Uterus (tissue), 4 donors: ENCODE measurements around the gene FADD. TPM values are rescaled to one million over a fixed set of nuclear protein-coding genes. Genes with fewer than 3 reads are reported as not detected.

Source experiments
- DNase-seq, 2 donors: peaks; one replicate each; pipeline ENCODE4 v3.0.0-alpha.2; 2019 to 2020
- H3K27ac ChIP-seq, 2 donors: fragments of 200-600 bp; sonication (generic); 1 replicate in 1 of 2; 2 replicates in 1 of 2; pipeline ENCODE4 v1.5.1; 2016 to 2018
- H3K27me3 ChIP-seq, 2 donors: fragments of 200-600 bp; sonication (generic); one replicate each; pipeline ENCODE4 v1.5.1; 2018 to 2019; ENCODE audit warnings: control low read depth in 1 of 2
- H3K36me3 ChIP-seq, 2 donors: fragments of 200-600 bp; sonication (generic); one replicate each; pipeline ENCODE4 v1.5.1; 2019; ENCODE audit warnings: control low read depth in 1 of 2
- H3K4me1 ChIP-seq, 2 donors: fragments of 200-600 bp; sonication (generic); one replicate each; pipeline ENCODE4 v1.5.1; 2018 to 2019; ENCODE audit warnings: control low read depth in 1 of 2
- H3K4me3 ChIP-seq, 2 donors: fragments of 200-600 bp; sonication (generic); 1 replicate in 1 of 2; 2 replicates in 1 of 2; pipeline ENCODE4 v1.5.1; 2018 to 2019; ENCODE audit warnings: mild to moderate bottlenecking in 1 of 2
- H3K9me3 ChIP-seq, 2 donors: fragments of 200-600 bp; sonication (generic); one replicate each; pipeline ENCODE4 v1.5.1; 2019; ENCODE audit warnings: control low read depth in 1 of 2
- POLR2A ChIP-seq, 2 donors: fragments of 450-650 bp; IDR thresholded peaks; one replicate each; pipeline ENCODE4 v1.6.1; 2016; ENCODE audit warnings: antibody characterized with exemption in 2 of 2, mild to moderate bottlenecking in 1 of 2, moderate library complexity in 1 of 2
- intact Hi-C: fragments of 100-400 bp; cut with DNase I; formaldehyde crosslinking; loops from one replicate; pipeline ENCODE4 v1.15.1; 2023; ENCODE audit warnings: low total_unique reads
- total RNA-seq, 4 donors: library from RNA; depleted of rRNA in 3 of 4; stranded (reverse); fragments of >200 nt in 3 of 4; gene quantifications; one replicate each; pipeline versions ENCODE4 v1.1.0 to v1.2.4, GENCODE V29; 2014 to 2023
- TF ChIP-seq, protein P1 (sequence below), 4 experiments: fragments of 200-600 bp in 2 of 4; fragments of 450-650 bp in 2 of 4; sonication (generic) in 2 of 4; IDR thresholded peaks; one replicate each; pipeline ENCODE4 v1.5.1; 2016 to 2019; ENCODE audit warnings: antibody characterized with exemption in 4 of 4, mild to moderate bottlenecking in 2 of 4, moderate library complexity in 1 of 4
- donor health status: DM: yes; HTN: yes; CAD: no.

The FADD gene
- total RNA-seq, 4 donors from 2014 or later: 11.5 to 34.6 (median 19.2) TPM

GRCh38 chr11:70229737-70230136 is 26.6 kb downstream of the FADD start:
- intact Hi-C loops: no loop called here
- no peak for DNase-seq
- no peaks in the 10 kb centered on the region for H3K27me3 ChIP-seq
- no peaks in the 10 kb centered on the region for H3K9me3 ChIP-seq
- H3K36me3 ChIP-seq: no peaks in the 10 kb centered on the region
- H3K4me1 ChIP-seq: no peaks in the 10 kb centered on the region
- peak overlapping the region in 1 of 2 donors; percentile 42 for H3K27ac ChIP-seq
- H3K4me3 ChIP-seq: no peak overlapping the region
- no peak for TF ChIP-seq POLR2A (IDR thresholded peaks at IDR 0.05)
- TF ChIP-seq, protein P1, sequence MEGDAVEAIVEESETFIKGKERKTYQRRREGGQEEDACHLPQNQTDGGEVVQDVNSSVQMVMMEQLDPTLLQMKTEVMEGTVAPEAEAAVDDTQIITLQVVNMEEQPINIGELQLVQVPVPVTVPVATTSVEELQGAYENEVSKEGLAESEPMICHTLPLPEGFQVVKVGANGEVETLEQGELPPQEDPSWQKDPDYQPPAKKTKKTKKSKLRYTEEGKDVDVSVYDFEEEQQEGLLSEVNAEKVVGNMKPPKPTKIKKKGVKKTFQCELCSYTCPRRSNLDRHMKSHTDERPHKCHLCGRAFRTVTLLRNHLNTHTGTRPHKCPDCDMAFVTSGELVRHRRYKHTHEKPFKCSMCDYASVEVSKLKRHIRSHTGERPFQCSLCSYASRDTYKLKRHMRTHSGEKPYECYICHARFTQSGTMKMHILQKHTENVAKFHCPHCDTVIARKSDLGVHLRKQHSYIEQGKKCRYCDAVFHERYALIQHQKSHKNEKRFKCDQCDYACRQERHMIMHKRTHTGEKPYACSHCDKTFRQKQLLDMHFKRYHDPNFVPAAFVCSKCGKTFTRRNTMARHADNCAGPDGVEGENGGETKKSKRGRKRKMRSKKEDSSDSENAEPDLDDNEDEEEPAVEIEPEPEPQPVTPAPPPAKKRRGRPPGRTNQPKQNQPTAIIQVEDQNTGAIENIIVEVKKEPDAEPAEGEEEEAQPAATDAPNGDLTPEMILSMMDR (IDR thresholded peaks at IDR 0.05): no peak

- no peak overlapping the region for H3K4me3 ChIP-seq
- peak overlapping the region; percentile 24 to 42 for H3K27ac ChIP-seq
- intact Hi-C loops: no loop called here
- H3K4me1 ChIP-seq: no peaks in the 10 kb centered on the region
- no peak for DNase-seq
- H3K27me3 ChIP-seq: no peaks in the 10 kb centered on the region
- no peaks in the 10 kb centered on the region for H3K9me3 ChIP-seq
- H3K36me3 ChIP-seq: no peaks in the 10 kb centered on the region
- TF ChIP-seq POLR2A (IDR thresholded peaks at IDR 0.05): no peak
- TF ChIP-seq, protein P1 (IDR thresholded peaks at IDR 0.05): no peak
These were observed 27.2 kb downstream of the FADD start for GRCh38 chr11:70230151-70230839.

DNA sequence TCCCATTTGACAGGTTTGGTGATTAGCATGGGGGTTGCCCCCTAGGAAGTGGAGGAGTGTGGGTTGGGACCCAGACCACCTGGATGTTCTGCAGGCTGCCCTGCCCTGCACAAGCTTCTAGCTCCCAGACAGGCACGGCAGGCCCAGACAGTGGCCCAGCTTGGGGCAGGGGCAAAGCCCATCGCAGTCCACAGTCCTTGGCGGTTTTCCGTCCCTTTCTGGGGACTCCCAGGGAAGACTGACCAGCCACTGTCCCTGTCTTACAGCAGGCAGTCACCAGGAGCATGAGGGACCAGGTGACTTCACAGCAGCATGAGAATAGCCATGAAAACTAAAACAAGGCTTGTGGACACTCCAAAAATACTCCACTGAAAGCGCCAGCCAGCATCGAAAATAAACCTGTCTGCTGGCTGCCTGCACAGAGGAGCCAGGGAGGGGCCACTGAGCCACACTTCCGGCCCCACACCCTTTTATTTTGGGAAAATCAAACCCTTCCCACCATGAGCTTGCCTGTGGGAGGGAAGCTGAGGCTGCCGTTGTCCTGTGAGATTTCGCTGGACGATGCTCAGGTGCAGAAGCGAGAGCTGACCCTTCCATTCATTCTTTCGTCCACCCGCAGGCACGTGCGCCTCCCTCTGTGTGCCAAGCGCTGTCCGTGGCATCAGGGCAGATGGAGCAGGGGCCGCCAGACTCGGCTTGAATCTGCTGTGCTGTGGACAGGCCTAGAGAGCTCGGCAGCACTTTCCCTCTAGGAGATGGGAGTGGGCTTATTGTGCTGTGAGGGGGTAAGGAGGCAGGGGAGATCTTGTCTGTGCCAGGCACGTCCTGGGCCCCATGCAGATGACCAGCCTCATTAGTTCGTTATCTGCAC is 28.0 kb downstream of the FADD start:
- intact Hi-C loops: no loop called here
- Histone ChIP-seq H3K4me3 (no peak overlapping the region), H3K27me3 (no peaks in the 10 kb centered on the region), H3K27ac (peak overlapping the region; percentile 24 to 42), H3K4me1 (no peaks in the 10 kb centered on the region), H3K36me3 (no peaks in the 10 kb centered on the region), H3K9me3 (no peaks in the 10 kb centered on the region)
- TF ChIP-seq, protein P1 (IDR thresholded peaks at IDR 0.05): no peak
- TF ChIP-seq POLR2A (IDR thresholded peaks at IDR 0.05): no peak
- no peak for DNase-seq

- Histone ChIP-seq H3K9me3 (no peaks in the 10 kb centered on the region), H3K27ac (no peak overlapping the region), H3K4me3 (no peak overlapping the region), H3K4me1 (no peaks in the 10 kb centered on the region), H3K36me3 (no peaks in the 10 kb centered on the region), H3K27me3 (no peaks in the 10 kb centered on the region)
- intact Hi-C loops: no loop called here
- no peak for DNase-seq
- TF ChIP-seq POLR2A (IDR thresholded peaks at IDR 0.05): no peak
- TF ChIP-seq, protein P1 (IDR thresholded peaks at IDR 0.05): no peak
These were observed 29.9 kb downstream of the FADD start for GRCh38 chr11:70233034-70233433.

GRCh38 chr11:70233511-70233934 is 30.4 kb downstream of the FADD start:
- intact Hi-C loops: no loop called here

More at GRCh38 chr11:70233511-70233934, 30.4 kb downstream of the FADD start:
- no peak for TF ChIP-seq POLR2A (IDR thresholded peaks at IDR 0.05)
- TF ChIP-seq, protein P1 (IDR thresholded peaks at IDR 0.05): no peak
- Histone ChIP-seq H3K4me1 (no peaks in the 10 kb centered on the region), H3K36me3 (no peaks in the 10 kb centered on the region), H3K27ac (no peak overlapping the region), H3K27me3 (no peaks in the 10 kb centered on the region), H3K9me3 (no peaks in the 10 kb centered on the region), H3K4me3 (no peak overlapping the region)
- peak in 1 of 2 donors; percentile 44 for DNase-seq
